Nephron (organoid): ENCODE data around the gene ST3GAL3.
A peak's percentile ranks its signal among the peaks of the same experiment; 100 is the strongest.

Experiments
- H3K27ac Mint-ChIP-seq, 3 experiments: 2 replicates each; pipeline ENCODE4 v1.8.0; 2020; ENCODE audit warnings: mixed read lengths in 3 of 3, mild to moderate bottlenecking in 2 of 3, moderate library complexity in 1 of 3
- H3K27me3 Mint-ChIP-seq: 2 replicates; pipeline ENCODE4 v1.8.0; 2021; ENCODE audit warnings: low read depth, mild to moderate bottlenecking, moderate library complexity, mixed read lengths
- H3K36me3 Mint-ChIP-seq: 2 replicates; pipeline ENCODE4 v1.8.0; 2020; ENCODE audit warnings: low read depth, mixed read lengths
- H3K4me1 Mint-ChIP-seq: 2 replicates; pipeline ENCODE4 v1.8.0; 2020; ENCODE audit warnings: mixed read lengths
- H3K4me3 Mint-ChIP-seq, 3 experiments: 2 replicates each; pipeline ENCODE4 v1.8.0; 2020; ENCODE audit warnings: mild to moderate bottlenecking in 3 of 3, mixed read lengths in 3 of 3, moderate library complexity in 2 of 3
- H3K9me3 Mint-ChIP-seq: 2 replicates; pipeline ENCODE4 v1.8.0; 2020; ENCODE audit warnings: mixed read lengths
- CTCF ChIP-seq, 3 experiments: fragments of 200-600 bp; sonication (generic); IDR thresholded peaks; one replicate each; pipeline ENCODE4 v1.5.0; 2021; ENCODE audit warnings: antibody characterized with exemption in 3 of 3; ENCODE audit not compliant: unreplicated experiment in 3 of 3

ST3GAL3 gene

GRCh38 chr1:43946236-43947060 is 239.1 kb downstream of the ST3GAL3 start, which contains the start of gene IPO13:
TSS of gene IPO13 (plus strand) at chr1:43946950. CDS start at chr1:43947601, 651 bp downstream.
- peak within 1 kb of the TSS; percentile 91 to 97 (median 93) for H3K27ac Mint-ChIP-seq
- H3K27me3 Mint-ChIP-seq: no peaks in the 10 kb centered on the region
- peak within 1 kb of the TSS; percentile 87 to 94 (median 90) for H3K4me3 Mint-ChIP-seq
- peaks cover 8% of the 10 kb centered on the region for H3K36me3 Mint-ChIP-seq
- TF ChIP-seq CTCF (IDR thresholded peaks at IDR 0.05; ENCODE audit: unreplicated experiment in 3 of 3): peak; percentile 61 to 78 (median 62)
- no peaks in the 10 kb centered on the region for H3K9me3 Mint-ChIP-seq
- peaks cover 53% of the 10 kb centered on the region for H3K4me1 Mint-ChIP-seq

- TF ChIP-seq CTCF (IDR thresholded peaks at IDR 0.05; ENCODE audit: unreplicated experiment in 3 of 3): no peak
- H3K36me3 Mint-ChIP-seq: peaks cover 8% of the 10 kb centered on the region
- H3K27ac Mint-ChIP-seq: peak overlapping the region; percentile 91 to 97 (median 93)
- peak overlapping the region; percentile 87 to 94 (median 90) for H3K4me3 Mint-ChIP-seq
- H3K4me1 Mint-ChIP-seq: peaks cover 56% of the 10 kb centered on the region
- H3K27me3 Mint-ChIP-seq: no peaks in the 10 kb centered on the region
- H3K9me3 Mint-ChIP-seq: no peaks in the 10 kb centered on the region
Observed at GRCh38 chr1:43947061-43947873, 239.9 kb downstream of the ST3GAL3 start.

- peaks cover 60% of the 10 kb centered on the region for H3K4me1 Mint-ChIP-seq
- H3K4me3 Mint-ChIP-seq: peak overlapping the region; percentile 87 to 94 (median 90)
- no peaks in the 10 kb centered on the region for H3K9me3 Mint-ChIP-seq
- TF ChIP-seq CTCF (IDR thresholded peaks at IDR 0.05; ENCODE audit: unreplicated experiment in 3 of 3): no peak
- H3K36me3 Mint-ChIP-seq: peaks cover 8% of the 10 kb centered on the region
- no peaks in the 10 kb centered on the region for H3K27me3 Mint-ChIP-seq
- H3K27ac Mint-ChIP-seq: peak overlapping the region; percentile 90 to 97 (median 91)
Observed at GRCh38 chr1:43947874-43948437, 240.6 kb downstream of the ST3GAL3 start.

GRCh38 chr1:43949678-43950077 is 242.3 kb downstream of the ST3GAL3 start:
- H3K4me3 Mint-ChIP-seq: peak overlapping the region; percentile 52 to 94 (median 87)
- H3K36me3 Mint-ChIP-seq: peaks cover 8% of the 10 kb centered on the region
- H3K9me3 Mint-ChIP-seq: no peaks in the 10 kb centered on the region
- H3K4me1 Mint-ChIP-seq: peaks cover 70% of the 10 kb centered on the region
- no peak for TF ChIP-seq CTCF (IDR thresholded peaks at IDR 0.05; ENCODE audit: unreplicated experiment in 3 of 3)
- no peaks in the 10 kb centered on the region for H3K27me3 Mint-ChIP-seq
- H3K27ac Mint-ChIP-seq: peak overlapping the region in 1 of 3 experiments; percentile 47

GRCh38 chr1:43951021-43951985 is 244.0 kb downstream of the ST3GAL3 start:
- Mint-ChIP-seq H3K4me3 (peak overlapping the region in 1 of 3 experiments; percentile 87), H3K27me3 (no peaks in the 10 kb centered on the region), H3K36me3 (peaks cover 8% of the 10 kb centered on the region), H3K27ac (no peak overlapping the region), H3K4me1 (peaks cover 62% of the 10 kb centered on the region), H3K9me3 (no peaks in the 10 kb centered on the region)
- TF ChIP-seq CTCF (IDR thresholded peaks at IDR 0.05; ENCODE audit: unreplicated experiment in 3 of 3): no peak
